Esophagus squamous epithelium (tissue), 4 donors: ENCODE measurements around the gene GAP43.

Experiments used
- CTCF ChIP-seq, 6 experiments: fragments of 450-650 bp in 4 of 6; fragments of 200-600 bp in 2 of 6; sonication (generic) in 2 of 6; IDR thresholded peaks; one replicate each; pipeline ENCODE4 v1.5.1; 2016 to 2019; ENCODE audit warnings: antibody characterized with exemption in 6 of 6, mild to moderate bottlenecking in 4 of 6, moderate library complexity in 4 of 6
- POLR2A ChIP-seq, 4 donors: fragments of 450-650 bp; IDR thresholded peaks; one replicate each; pipeline ENCODE4 v1.6.1; 2017; ENCODE audit warnings: antibody characterized with exemption in 4 of 4, mild to moderate bottlenecking in 4 of 4, moderate library complexity in 3 of 4

DNA sequence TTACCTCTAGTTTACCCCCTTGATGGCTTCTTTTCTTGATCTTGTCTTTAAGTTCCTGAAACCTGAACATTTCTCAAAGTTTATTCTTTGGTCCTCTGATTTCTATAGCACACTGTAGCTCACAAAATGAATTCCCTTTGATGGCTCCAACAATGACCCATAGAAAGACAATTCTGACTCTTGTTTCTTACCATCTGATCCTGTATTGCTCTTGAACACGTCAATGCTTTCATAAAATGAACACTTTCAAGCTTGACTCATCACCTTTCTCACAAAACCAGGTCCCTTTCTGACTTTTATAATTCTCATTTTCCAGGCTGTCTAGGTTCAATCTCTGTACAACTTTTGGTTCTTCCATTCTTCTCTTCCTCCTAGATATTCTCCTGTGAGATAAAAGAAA is 5.7 kb upstream of the GAP43 start:
- TF ChIP-seq CTCF (IDR thresholded peaks at IDR 0.05) (no peak), POLR2A (IDR thresholded peaks at IDR 0.05) (no peak)
